CD4-positive, alpha-beta T cell treated with Interleukin-6 at 100 ng/mL for 8 hours (primary cell): ENCODE data around the gene KIF7.
"Not testable (repeated sequence)": the region's sequence is repeated elsewhere in the genome, so short reads cannot be mapped to it uniquely, and the experiment has no call there.

Source experiments
- DNase-seq: peaks from one replicate; pipeline ENCODE4 v3.0.0-alpha.2; 2020; ENCODE audit warnings: mixed read lengths, low spot score

KIF7 gene

GRCh38 chr15:89616228-89616627 is 39.0 kb downstream of the KIF7 start:
- DNase-seq: no peak

GRCh38 chr15:89615135-89615534 is 40.1 kb downstream of the KIF7 start:
- no peak for DNase-seq

GRCh38 chr15:89614164-89614563 is 41.1 kb downstream of the KIF7 start:
- no peak for DNase-seq

GRCh38 chr15:89613031-89613430 is 42.2 kb downstream of the KIF7 start:
- DNase-seq: no peak

GRCh38 chr15:89611317-89611716 is 44.0 kb downstream of the KIF7 start:
- DNase-seq: no peak

- no peak for DNase-seq
These were observed 56.2 kb downstream of the KIF7 start for GRCh38 chr15:89599021-89599420.

GRCh38 chr15:89593018-89593417 is 62.2 kb downstream of the KIF7 start:
- DNase-seq: no peak

GRCh38 chr15:89591834-89592233 is 63.4 kb downstream of the KIF7 start:
- no peak for DNase-seq

- no peak for DNase-seq
These were observed 67.3 kb downstream of the KIF7 start for GRCh38 chr15:89587955-89588354.

GRCh38 chr15:89586651-89587050 is 68.6 kb downstream of the KIF7 start:
- DNase-seq: no peak

GRCh38 chr15:89580747-89581146 is 74.5 kb downstream of the KIF7 start:
- not testable (repeated sequence) for DNase-seq

GRCh38 chr15:89578146-89578545 is 77.1 kb downstream of the KIF7 start:
- DNase-seq: no peak
